Activated CD4-positive, alpha-beta memory T cell treated with anti-CD3 and anti-CD28 coated beads for 36 hours (primary cell): ENCODE results near the gene ILDR2. TPM values are rescaled to one million over a fixed set of nuclear protein-coding genes. Genes with fewer than 3 reads are reported as not detected.

Experiments
- CTCF ChIA-PET: fragments of 350-600 bp; sonication (Branson Sonifier 250); formaldehyde crosslinking; loops from one replicate; lab custom pipeline; 2021; ENCODE audit warnings: antibody characterized with exemption, inconsistent platforms; lab: Charles Lee
- POLR2A ChIA-PET: fragments of 350-600 bp; sonication (Branson Sonifier 250); formaldehyde crosslinking; loops from one replicate; lab custom pipeline; 2021; ENCODE audit warnings: antibody characterized with exemption; lab: Charles Lee
- DNase-seq: peaks from one replicate; pipeline ENCODE4 v3.0.0-alpha.2; 2020
- H3K27ac Mint-ChIP-seq: one replicate; pipeline ENCODE4 v1.8.0; 2021; ENCODE audit warnings: mixed read lengths
- H3K27me3 Mint-ChIP-seq: one replicate; pipeline ENCODE4 v1.8.0; 2021; ENCODE audit warnings: mixed read lengths
- H3K36me3 Mint-ChIP-seq: one replicate; pipeline ENCODE4 v1.8.0; 2021; ENCODE audit warnings: mixed read lengths
- H3K4me1 Mint-ChIP-seq: one replicate; pipeline ENCODE4 v1.8.0; 2021; ENCODE audit warnings: low read depth, mixed read lengths
- H3K4me3 Mint-ChIP-seq: one replicate; pipeline ENCODE4 v1.8.0; 2021; ENCODE audit warnings: mild to moderate bottlenecking, mixed read lengths
- H3K9me3 Mint-ChIP-seq: one replicate; pipeline ENCODE4 v1.8.0; 2021; ENCODE audit warnings: mixed read lengths
- intact Hi-C: fragments of 100-400 bp; cut with micrococcal nuclease; formaldehyde crosslinking; loops from one replicate; pipeline ENCODE4 v1.15.1; 2023
- total RNA-seq, 2 experiments: library from RNA; stranded (reverse); gene quantifications; one replicate each; pipeline ENCODE4 v1.2.3, GENCODE V29; 2021

ILDR2 gene
- total RNA-seq, 2 experiments from 2014 or later: 12.5 to 13.0 TPM

- ChIA-PET POLR2A (no interaction called here), CTCF (interaction anchor here (0.6 to 1.6 kb wide), 2 partner anchors 34 to 40 kb away, joined by 4 to 5 read pairs; no protein-coding TSS in a partner anchor)
- intact Hi-C loops: no loop called here
- Mint-ChIP-seq H3K36me3 (no peaks in the 10 kb centered on the region), H3K4me3 (no peak overlapping the region), H3K9me3 (no peaks in the 10 kb centered on the region), H3K27me3 (peaks cover 20% of the 10 kb centered on the region), H3K4me1 (peaks cover 12% of the 10 kb centered on the region), H3K27ac (no peak overlapping the region)
- no peak for DNase-seq
These were observed 31.0 kb downstream of the ILDR2 start for GRCh38 chr1:166944186-166944967.

GRCh38 chr1:166939741-166940375, 35.5 kb downstream of the ILDR2 start:
- no peak for DNase-seq
- no peaks in the 10 kb centered on the region for H3K9me3 Mint-ChIP-seq
- H3K27me3 Mint-ChIP-seq: no peaks in the 10 kb centered on the region
- H3K27ac Mint-ChIP-seq: no peak overlapping the region
- H3K36me3 Mint-ChIP-seq: no peaks in the 10 kb centered on the region
- H3K4me3 Mint-ChIP-seq: no peak overlapping the region
- ChIA-PET CTCF (interaction anchor here (1.7 kb wide), 1 partner anchor 30 kb away, joined by 5 read pairs; no protein-coding TSS in a partner anchor), POLR2A (no interaction called here)
- intact Hi-C loops: no loop called here
- H3K4me1 Mint-ChIP-seq: peaks cover 5% of the 10 kb centered on the region

- intact Hi-C loops: no loop called here
- Mint-ChIP-seq H3K4me1 (peaks cover 4% of the 10 kb centered on the region), H3K27ac (no peak overlapping the region), H3K4me3 (no peak overlapping the region), H3K36me3 (no peaks in the 10 kb centered on the region), H3K27me3 (peaks cover 4% of the 10 kb centered on the region), H3K9me3 (no peaks in the 10 kb centered on the region)
- no peak for DNase-seq
- ChIA-PET POLR2A (interaction anchor here (0.9 kb wide), 1 partner anchor 42 kb away, joined by 3 read pairs; no protein-coding TSS in a partner anchor), CTCF (interaction anchor here (1.5 kb wide), 1 partner anchor 11 kb away, joined by 3 read pairs; no protein-coding TSS in a partner anchor)
These were observed 37.4 kb downstream of the ILDR2 start for GRCh38 chr1:166937962-166938361.

GRCh38 chr1:166937329-166937728, 38.0 kb downstream of the ILDR2 start:
- CTCF ChIA-PET: interaction anchor here (1.1 to 1.5 kb wide), 2 partner anchors 12 to 121 kb away, joined by 3 read pairs; no protein-coding TSS in a partner anchor

GRCh38 chr1:166933633-166934032, 41.7 kb downstream of the ILDR2 start:
- ChIA-PET POLR2A (no interaction called here), CTCF (interaction anchor here (0.9 to 1.1 kb wide), 2 partner anchors 23 to 125 kb away, joined by 3 to 5 read pairs; no protein-coding TSS in a partner anchor)
- H3K27me3 Mint-ChIP-seq: peaks cover 4% of the 10 kb centered on the region
- H3K36me3 Mint-ChIP-seq: no peaks in the 10 kb centered on the region
- H3K27ac Mint-ChIP-seq: no peak overlapping the region
- H3K4me1 Mint-ChIP-seq: peaks cover 4% of the 10 kb centered on the region
- no peak overlapping the region for H3K4me3 Mint-ChIP-seq
- intact Hi-C loops: no loop called here
- no peaks in the 10 kb centered on the region for H3K9me3 Mint-ChIP-seq
- DNase-seq: no peak

More at GRCh38 chr1:166937329-166937728, 38.0 kb downstream of the ILDR2 start:
- intact Hi-C loops: no loop called here
- no peak overlapping the region for H3K4me3 Mint-ChIP-seq
- H3K36me3 Mint-ChIP-seq: no peaks in the 10 kb centered on the region
- POLR2A ChIA-PET: no interaction called here
- no peaks in the 10 kb centered on the region for H3K9me3 Mint-ChIP-seq
- H3K27ac Mint-ChIP-seq: no peak overlapping the region
- peaks cover 4% of the 10 kb centered on the region for H3K27me3 Mint-ChIP-seq
- no peak for DNase-seq
- H3K4me1 Mint-ChIP-seq: peaks cover 4% of the 10 kb centered on the region

- Mint-ChIP-seq H3K4me1 (peaks cover 4% of the 10 kb centered on the region), H3K36me3 (no peaks in the 10 kb centered on the region), H3K27ac (no peak overlapping the region), H3K27me3 (peaks cover 4% of the 10 kb centered on the region), H3K4me3 (no peak overlapping the region), H3K9me3 (no peaks in the 10 kb centered on the region)
- ChIA-PET POLR2A (no interaction called here), CTCF (interaction anchor here (0.9 kb wide), 1 partner anchor 23 kb away, joined by 3 read pairs; no protein-coding TSS in a partner anchor)
- no peak for DNase-seq
- intact Hi-C loops: no loop called here
These were observed 42.2 kb downstream of the ILDR2 start for GRCh38 chr1:166933140-166933539.

GRCh38 chr1:166929911-166930310, 45.4 kb downstream of the ILDR2 start:
- CTCF ChIA-PET: interaction anchor here (2.0 kb wide), 1 partner anchor 20 kb away, joined by 6 read pairs; no protein-coding TSS in a partner anchor
- no peak overlapping the region for H3K27ac Mint-ChIP-seq
- intact Hi-C loops: no loop called here
- DNase-seq: no peak
- no peaks in the 10 kb centered on the region for H3K36me3 Mint-ChIP-seq
- POLR2A ChIA-PET: no interaction called here
- peaks cover 4% of the 10 kb centered on the region for H3K4me1 Mint-ChIP-seq
- H3K4me3 Mint-ChIP-seq: no peak overlapping the region
- no peaks in the 10 kb centered on the region for H3K9me3 Mint-ChIP-seq
- H3K27me3 Mint-ChIP-seq: peaks cover 6% of the 10 kb centered on the region

GRCh38 chr1:166927701-166928100, 47.6 kb downstream of the ILDR2 start:
- Mint-ChIP-seq H3K4me1 (no peaks in the 10 kb centered on the region), H3K4me3 (no peak overlapping the region), H3K27ac (no peak overlapping the region), H3K36me3 (peaks cover under 1% of the 10 kb centered on the region), H3K27me3 (peaks cover 2% of the 10 kb centered on the region), H3K9me3 (no peaks in the 10 kb centered on the region)
- DNase-seq: no peak
- ChIA-PET POLR2A (no interaction called here), CTCF (interaction anchor here (0.8 to 2.9 kb wide), 2 partner anchors 17 to 131 kb away, joined by 5 to 14 read pairs; no protein-coding TSS in a partner anchor)
- intact Hi-C loops: no loop called here

- ChIA-PET CTCF (interaction anchor here (2.0 to 2.9 kb wide), 2 partner anchors 16 to 133 kb away, joined by 10 to 14 read pairs; no protein-coding TSS in a partner anchor), POLR2A (no interaction called here)
- H3K36me3 Mint-ChIP-seq: peaks cover 2% of the 10 kb centered on the region
- H3K4me1 Mint-ChIP-seq: no peaks in the 10 kb centered on the region
- no peak overlapping the region for H3K27ac Mint-ChIP-seq
- peaks cover 16% of the 10 kb centered on the region for H3K27me3 Mint-ChIP-seq
- no peak for DNase-seq
- intact Hi-C loops: no loop called here
- no peak overlapping the region for H3K4me3 Mint-ChIP-seq
- H3K9me3 Mint-ChIP-seq: no peaks in the 10 kb centered on the region
These were observed 49.4 kb downstream of the ILDR2 start for GRCh38 chr1:166925810-166926478.

GRCh38 chr1:166924823-166925541, 50.4 kb downstream of the ILDR2 start:
- H3K36me3 Mint-ChIP-seq: peaks cover 2% of the 10 kb centered on the region
- no peak overlapping the region for H3K27ac Mint-ChIP-seq
- no peak for DNase-seq
- ChIA-PET CTCF (interaction anchor here (2.0 to 2.9 kb wide), 2 partner anchors 15 to 134 kb away, joined by 10 to 14 read pairs; no protein-coding TSS in a partner anchor), POLR2A (no interaction called here)
- no peaks in the 10 kb centered on the region for H3K9me3 Mint-ChIP-seq
- peaks cover 21% of the 10 kb centered on the region for H3K27me3 Mint-ChIP-seq
- H3K4me1 Mint-ChIP-seq: no peaks in the 10 kb centered on the region
- intact Hi-C loops: no loop called here
- H3K4me3 Mint-ChIP-seq: no peak overlapping the region
